Kidney capillary endothelial cell (primary cell): ENCODE data around the gene ERP44.
"Not testable (repeated sequence)": the region's sequence is repeated elsewhere in the genome, so short reads cannot be mapped to it uniquely, and the experiment has no call there.

Experiments used
- DNase-seq: peaks from one replicate; pipeline ENCODE4 v3.0.0-alpha.2; 2018; ENCODE audit warnings: low spot score

Gene ERP44

GRCh38 chr9:100098887-100099721 lies at the start of gene ERP44, which contains the start of gene INVS:
TSS of gene ERP44 (minus strand) at chr9:100099000. CDS start at chr9:100098840, 160 bp downstream.
TSS of gene INVS (plus strand) at chr9:100099243. CDS start at chr9:100104522, 5,279 bp downstream.
- peak; percentile 97 for DNase-seq

GRCh38 chr9:100145976-100146375 lies 47.2 kb upstream of the ERP44 start:
- DNase-seq, result not testable (repeated sequence)

- DNase-seq, result not testable (repeated sequence)
Observed at GRCh38 chr9:100145167-100145934, 46.6 kb upstream of the ERP44 start.

DNA sequence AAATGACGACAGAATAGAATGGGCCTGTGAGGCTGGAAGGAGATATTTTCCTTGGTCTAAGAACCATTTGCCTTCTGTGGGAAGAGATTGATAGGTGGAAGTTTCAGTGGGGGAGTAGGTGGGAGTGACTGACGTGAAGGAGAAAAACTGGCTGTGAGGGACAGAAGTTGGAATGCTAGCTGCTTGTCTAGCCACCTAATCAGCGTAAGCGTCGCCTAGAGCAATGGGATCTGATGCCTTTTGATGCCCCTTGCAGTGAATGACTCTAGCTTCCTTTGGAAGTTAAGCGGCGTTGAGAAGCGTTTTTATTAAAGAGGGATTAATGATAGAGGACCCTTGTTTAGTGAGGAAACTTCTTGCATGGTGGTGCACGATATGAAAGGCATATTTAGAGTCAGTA lies 43.1 kb upstream of the ERP44 start:
- DNase-seq, result not testable (repeated sequence)

DNA sequence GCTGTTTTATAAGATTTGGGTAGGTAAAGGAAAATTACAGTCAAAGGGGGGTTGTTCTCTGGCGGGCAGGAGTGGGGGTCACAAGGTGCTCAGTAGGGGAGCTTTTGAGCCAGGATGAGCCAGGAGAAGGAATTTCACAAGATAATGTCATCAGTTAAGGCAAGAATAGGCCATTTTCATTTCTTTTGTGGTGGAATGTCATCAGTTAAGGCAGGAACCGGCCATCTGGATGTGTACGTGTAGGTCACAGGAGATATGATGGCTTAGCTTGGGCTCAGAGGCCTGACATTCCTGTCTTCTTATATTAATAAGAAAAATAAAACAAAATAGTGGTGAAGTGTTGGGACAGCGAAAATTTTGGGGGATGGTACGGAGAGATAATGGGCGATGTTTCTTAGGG lies 41.5 kb upstream of the ERP44 start:
- DNase-seq, result not testable (repeated sequence)

- not testable (repeated sequence) for DNase-seq
Observed at GRCh38 chr9:100136799-100137198, 38.0 kb upstream of the ERP44 start.

DNA sequence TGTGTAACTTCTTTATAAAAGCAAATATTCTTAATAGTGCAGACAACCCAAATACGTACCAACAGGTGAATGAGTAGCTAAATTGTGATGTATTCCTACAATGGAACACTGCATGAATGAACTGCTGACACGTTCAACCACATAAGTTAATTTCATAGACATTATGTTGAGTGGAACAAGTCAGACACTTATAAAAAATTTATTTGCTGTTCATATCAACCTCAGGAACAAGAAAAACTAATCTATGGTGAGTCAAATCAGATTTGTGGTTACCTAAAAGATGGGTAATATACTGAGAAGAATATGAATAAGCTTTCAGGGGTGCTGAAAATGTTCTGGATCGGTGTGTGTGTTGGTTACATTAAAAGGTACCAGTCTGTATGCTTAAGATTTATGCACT lies 35.9 kb upstream of the ERP44 start:
- DNase-seq, result no peak

DNA sequence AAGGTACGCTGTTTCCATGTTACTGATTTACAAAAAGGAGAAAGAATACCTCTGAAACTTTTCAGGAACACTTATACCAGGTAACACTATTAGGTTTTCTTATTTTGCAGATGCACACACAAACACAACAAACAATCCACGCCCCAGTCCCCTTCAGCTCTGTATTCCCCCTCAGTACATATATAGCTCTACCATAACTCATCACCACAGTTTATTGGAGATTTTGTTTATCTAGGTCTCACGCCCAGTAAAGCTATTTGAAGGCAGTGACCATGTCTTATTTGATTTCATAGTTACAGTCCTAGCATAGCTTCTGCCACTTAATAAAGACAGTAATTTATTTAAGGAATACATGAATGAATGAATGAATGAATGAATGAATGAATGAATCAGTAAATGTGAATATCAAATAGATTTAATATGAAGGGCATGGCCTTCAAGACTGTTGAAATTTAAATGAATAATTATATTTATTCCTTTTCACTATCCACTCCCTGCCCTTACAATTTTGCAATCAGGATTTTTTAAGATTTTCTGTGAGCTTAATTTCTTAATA lies 33.2 kb upstream of the ERP44 start:
- DNase-seq, result no peak

GRCh38 chr9:100131216-100131615 lies 32.4 kb upstream of the ERP44 start:
- no peak for DNase-seq

GRCh38 chr9:100129772-100130171 lies 31.0 kb upstream of the ERP44 start:
- DNase-seq, result no peak

- no peak for DNase-seq
Observed at GRCh38 chr9:100126423-100126822, 27.6 kb upstream of the ERP44 start.

DNA sequence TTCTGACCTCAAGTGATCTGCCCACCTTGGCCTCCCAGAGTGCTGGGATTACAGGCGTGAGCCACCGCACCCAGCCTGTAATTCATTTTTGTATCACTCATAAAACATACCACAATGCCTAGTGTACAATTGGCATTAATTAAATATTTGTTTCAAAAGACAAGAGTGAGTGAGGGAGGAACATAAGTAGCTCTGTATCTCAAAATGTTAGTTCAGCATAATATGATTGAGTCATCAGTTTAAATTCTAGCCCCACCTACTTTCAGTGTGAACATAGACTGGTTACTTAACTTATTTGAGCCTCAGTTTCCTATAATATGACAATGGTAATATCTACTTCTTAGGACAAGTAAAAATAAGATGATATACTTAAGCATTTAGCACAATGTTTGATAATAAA lies 27.1 kb upstream of the ERP44 start:
- DNase-seq, result no peak

DNA sequence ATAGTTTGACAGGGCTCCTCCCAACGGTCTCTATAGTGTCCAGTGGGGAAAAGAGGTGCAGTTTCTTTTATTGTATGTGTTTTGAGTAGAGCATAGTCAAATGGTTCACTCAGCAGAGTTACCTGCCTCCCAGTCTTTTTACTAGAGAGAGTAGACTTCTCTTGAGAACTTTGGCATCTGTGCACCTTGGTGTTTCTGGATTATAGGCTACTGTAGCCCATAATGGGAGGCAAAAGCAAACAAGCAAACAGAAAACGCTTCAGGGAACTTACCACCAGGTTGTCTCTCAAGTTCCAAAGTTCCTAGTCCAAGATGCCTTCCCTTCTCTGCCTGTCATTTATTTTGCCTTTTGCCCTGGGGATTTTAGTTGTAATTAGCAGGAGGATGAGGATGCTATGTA lies 26.4 kb upstream of the ERP44 start:
- no peak for DNase-seq

- DNase-seq, result no peak
Observed at GRCh38 chr9:100120286-100120685, 21.5 kb upstream of the ERP44 start.

DNA sequence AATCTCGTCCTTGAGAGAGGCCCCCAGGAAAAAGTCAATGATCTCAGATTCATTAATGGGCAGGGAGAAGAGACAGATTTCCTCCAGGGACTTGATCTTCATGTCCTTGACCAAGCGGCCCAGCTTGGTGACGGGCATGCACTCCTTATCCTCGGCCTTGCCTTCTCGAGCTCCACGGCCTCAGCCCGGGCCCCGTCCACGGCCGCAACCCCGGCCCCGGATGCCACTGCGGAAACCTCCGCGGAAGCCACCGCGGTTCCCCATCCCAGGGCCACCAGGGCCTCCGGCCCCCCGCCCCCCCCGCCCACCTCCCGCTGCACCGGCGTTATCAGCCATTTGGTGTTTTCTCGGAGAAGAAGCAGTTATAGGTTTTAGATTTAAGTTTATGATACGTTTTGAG lies 18.5 kb upstream of the ERP44 start:
- DNase-seq, result no peak

DNA sequence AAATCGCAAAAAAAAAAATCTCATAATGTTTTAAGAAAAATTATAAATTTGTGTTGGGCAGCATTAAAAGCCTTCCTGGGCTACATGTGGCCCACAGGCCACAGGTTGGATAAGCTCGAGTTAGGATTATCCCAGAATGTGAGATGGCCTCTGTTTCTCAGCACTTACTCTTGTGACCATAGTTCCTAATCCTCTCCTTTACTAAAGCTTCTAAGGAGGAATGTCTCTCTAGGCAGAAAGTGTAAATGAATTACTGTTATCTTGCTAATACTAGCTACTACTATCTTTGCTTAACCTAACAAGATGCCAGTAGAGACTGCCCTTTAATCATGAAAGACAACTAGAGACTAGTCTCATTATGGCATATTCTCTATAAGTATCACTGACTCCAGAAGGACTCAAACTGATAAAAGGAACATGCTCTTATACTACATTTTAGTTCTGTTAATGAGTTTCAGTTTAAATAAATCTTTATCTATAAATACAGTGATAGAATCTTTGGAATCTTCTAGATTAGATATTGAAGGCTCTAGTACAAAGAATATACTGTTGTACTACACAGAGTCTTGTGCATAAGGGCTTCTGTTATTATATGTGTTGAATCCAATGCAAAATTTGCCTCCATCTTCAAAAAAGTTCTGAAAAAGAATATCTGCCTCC lies 14.0 kb upstream of the ERP44 start:
- no peak for DNase-seq

GRCh38 chr9:100111235-100111634 lies 12.4 kb upstream of the ERP44 start:
- DNase-seq, result no peak

GRCh38 chr9:100108559-100108958 lies 9.8 kb upstream of the ERP44 start:
- DNase-seq, result no peak

GRCh38 chr9:100106616-100107015 lies 7.8 kb upstream of the ERP44 start:
- DNase-seq, result no peak

- DNase-seq, result no peak
Observed at GRCh38 chr9:100105861-100106260, 7.1 kb upstream of the ERP44 start.

DNA sequence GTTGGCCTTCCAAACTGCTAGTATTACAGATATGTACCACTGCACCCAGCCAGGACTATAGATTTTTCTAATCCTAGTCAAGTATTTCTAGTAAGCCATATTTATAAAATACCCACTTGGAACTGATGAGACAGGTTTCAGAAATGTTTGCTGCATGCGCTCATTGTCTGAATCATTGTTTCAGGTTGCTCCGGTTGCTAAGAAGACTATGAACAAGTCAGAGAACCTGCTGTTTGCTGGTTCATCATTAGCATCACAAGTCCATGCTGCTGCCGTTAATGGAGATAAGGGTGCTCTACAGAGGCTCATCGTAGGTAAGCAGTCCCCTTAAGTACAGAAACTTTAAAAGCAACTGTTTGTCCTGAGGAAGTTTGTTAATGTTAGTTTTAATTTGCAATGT lies 5.5 kb upstream of the ERP44 start:
- DNase-seq, result no peak

- DNase-seq, result no peak
Observed at GRCh38 chr9:100101608-100102007, 2.8 kb upstream of the ERP44 start.
